SH-SY5Y (cell line): ENCODE data around the gene SDK1.
A peak's percentile ranks its signal among the peaks of the same experiment; 100 is the strongest.

Source experiments
- GATA2 ChIP-seq: IDR thresholded peaks from 2 replicates; pipeline ENCODE4 v1.6.1; 2011; ENCODE audit warnings: mild to moderate bottlenecking, low read depth, low read length
- GATA3 ChIP-seq: IDR thresholded peaks from 2 replicates; pipeline ENCODE4 v1.6.1; 2011; ENCODE audit warnings: low read depth, mild to moderate bottlenecking, low read length, moderate library complexity

The SDK1 gene

DNA sequence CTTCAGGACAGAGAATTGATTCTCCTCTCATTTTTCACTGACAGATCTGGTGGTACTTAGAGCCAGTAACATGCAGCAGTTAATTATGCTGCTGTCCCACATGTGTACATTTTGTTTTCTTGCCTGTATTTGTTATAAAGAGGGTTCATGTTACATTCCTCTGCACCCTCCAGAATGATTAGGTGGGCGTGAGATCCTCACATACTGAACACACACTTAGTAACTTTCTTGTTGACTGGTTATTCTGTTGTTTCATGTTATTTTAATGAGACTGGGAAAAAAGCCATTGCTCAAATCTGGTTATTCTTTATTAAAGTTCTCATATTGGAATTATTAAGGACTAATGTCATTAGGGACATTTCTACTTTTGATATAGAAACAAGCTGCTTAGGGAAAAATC lies 409.1 kb downstream of the SDK1 start:
- TF ChIP-seq GATA3: no peak
- TF ChIP-seq GATA2: no peak

- TF ChIP-seq GATA3 (no peak), GATA2 (no peak)
These were observed 409.5 kb downstream of the SDK1 start for GRCh38 chr7:3710531-3710930.

GRCh38 chr7:3712841-3713240 lies 411.8 kb downstream of the SDK1 start:
- TF ChIP-seq GATA3: no peak
- TF ChIP-seq GATA2: no peak

- TF ChIP-seq GATA3 (no peak), GATA2 (no peak)
These were observed 420.4 kb downstream of the SDK1 start for GRCh38 chr7:3721422-3721821.

GRCh38 chr7:3722396-3722922 lies 421.4 kb downstream of the SDK1 start:
- TF ChIP-seq GATA3 (no peak), GATA2 (no peak)

DNA sequence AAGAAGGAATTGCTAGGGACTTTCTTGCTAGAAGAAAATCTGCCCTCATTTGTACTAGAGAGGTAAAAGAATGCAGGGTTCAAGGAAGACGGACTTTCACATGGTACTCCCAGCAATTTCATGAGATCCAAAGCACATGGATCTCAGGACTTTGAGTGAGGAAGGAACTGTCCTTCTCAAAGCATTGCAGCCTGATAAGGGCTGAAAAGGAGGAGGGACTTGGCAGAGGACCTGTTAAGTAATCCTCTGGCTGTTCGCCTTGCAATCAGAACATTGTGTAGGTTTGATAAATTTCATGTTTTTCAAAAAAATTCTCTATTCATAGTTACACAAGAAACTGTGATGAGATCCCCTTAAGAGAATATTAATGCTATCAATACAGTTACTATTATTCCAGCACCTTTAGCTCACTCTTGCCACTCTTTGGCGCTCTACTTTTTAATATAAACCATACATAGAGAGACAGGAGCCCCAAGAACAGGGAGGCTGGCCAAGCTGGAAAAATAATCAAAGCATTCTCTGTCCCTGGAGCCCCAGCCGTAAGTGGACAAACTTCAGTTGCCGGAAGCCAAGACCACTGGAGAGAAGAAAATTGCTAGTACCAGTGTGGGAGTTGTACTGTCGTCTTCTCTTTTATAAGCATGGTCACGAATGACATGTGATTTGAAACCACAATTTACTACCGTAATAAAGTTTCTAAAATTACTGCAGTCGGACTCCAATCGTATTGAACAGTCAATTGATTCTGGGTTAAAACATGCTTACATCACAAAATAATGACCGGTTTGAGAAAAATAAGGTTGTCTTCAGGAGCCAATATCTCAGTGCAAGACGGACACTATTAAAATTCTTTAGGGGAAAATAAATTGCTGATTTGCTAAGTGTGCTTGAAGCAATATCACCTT lies 424.4 kb downstream of the SDK1 start:
- TF ChIP-seq GATA2: no peak
- no peak for TF ChIP-seq GATA3

DNA sequence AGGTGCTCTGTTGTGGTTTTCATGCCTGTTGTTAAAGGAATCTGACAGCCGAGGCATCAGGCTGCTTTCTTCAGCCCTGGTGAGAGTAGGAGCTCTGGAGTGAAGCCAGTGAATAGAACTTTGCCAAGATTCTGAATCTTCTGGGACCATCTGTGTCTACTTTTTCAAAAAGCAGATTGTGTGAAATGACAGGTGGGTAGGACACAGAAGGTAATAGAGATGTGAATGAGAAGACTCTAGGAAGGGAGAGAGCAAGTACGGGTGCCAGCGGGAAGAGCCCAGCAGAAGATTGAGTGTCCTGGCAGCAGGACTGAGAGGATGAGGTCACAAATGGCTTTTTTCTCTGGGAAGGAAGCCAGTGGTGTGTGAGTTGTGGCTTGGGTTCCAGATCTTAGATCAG lies 429.2 kb downstream of the SDK1 start:
- TF ChIP-seq GATA3 (no peak), GATA2 (no peak)

DNA sequence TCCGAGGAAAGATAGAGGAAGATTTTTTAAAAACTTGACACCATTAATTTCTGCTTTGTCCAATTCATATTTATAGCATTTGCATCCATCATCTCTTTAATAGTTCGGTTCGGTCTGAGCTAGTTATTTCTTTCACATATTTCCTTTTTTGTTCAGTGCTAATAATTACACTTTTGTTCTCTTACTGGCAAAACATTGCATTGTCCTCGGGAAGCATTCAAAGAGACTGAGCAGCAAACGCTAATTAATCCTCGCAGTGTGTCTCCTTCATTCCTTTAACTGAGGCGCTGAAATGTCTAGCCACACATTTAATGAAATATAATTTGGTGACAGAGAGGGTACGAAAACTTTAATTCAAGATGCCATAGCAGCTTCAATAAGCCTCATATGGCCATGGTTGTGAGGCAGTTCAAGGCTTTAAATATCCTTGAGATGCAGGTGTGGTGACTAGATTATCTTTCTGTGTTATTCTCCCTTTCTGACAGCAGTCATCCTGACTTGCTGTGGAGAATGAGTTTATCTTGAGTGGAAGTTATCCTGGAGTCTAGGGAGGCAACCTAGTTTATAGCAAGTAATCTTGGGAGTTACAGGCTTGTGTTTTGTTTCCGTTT lies 431.4 kb downstream of the SDK1 start:
- TF ChIP-seq GATA2: no peak
- TF ChIP-seq GATA3: no peak

- TF ChIP-seq GATA2 (no peak), GATA3 (no peak)
These were observed 432.6 kb downstream of the SDK1 start for GRCh38 chr7:3733541-3734140.

DNA sequence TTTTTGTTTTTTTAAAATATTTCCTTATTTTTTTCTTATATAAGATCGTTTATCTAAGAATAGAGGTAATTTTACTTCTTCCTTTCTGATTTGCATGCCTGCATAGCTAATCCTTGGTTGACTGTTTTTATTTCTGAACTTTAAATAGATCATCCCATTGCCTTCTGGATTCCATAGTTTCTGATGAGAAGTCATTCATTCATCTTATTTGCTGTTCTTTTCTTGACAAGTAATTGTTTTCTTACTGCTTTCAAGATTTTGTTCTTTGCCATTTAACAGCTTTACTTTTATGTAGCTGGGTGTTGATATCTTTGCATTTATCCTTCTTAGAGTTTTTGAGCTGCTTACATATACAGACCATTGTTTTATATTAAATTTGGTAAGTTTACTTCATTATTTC lies 437.9 kb downstream of the SDK1 start:
- TF ChIP-seq GATA2 (no peak), GATA3 (no peak)

- no peak for TF ChIP-seq GATA2
- no peak for TF ChIP-seq GATA3
These were observed 438.9 kb downstream of the SDK1 start for GRCh38 chr7:3739983-3740382.

DNA sequence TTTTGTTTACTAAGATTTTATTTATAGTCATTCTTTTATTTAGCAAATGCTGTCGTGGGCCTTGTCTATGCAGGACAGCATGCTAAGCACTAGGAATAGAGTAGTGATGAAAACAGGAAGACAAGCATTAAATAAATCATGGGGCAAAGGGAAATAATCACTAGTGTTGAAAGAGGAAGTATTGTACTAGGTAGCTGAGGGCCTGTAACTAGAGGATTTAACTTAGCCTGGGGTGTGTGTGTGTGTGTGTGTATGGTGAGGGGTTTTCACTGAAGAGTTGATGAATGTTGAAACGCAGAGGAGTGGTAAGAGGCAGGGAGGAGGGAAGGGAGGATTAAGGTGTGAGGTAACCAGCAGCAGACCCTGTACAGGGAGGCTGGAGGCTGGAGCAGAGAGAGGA lies 446.4 kb downstream of the SDK1 start:
- TF ChIP-seq GATA3 (no peak), GATA2 (no peak)

- TF ChIP-seq GATA3 (no peak), GATA2 (no peak)
These were observed 447.3 kb downstream of the SDK1 start for GRCh38 chr7:3748389-3748788.

- TF ChIP-seq GATA3: peak; percentile 54; the same call in 1 of the 2 replicates
- TF ChIP-seq GATA2: peak; percentile 77
These were observed 452.8 kb downstream of the SDK1 start for GRCh38 chr7:3753868-3754267.

GRCh38 chr7:3754493-3755341 lies 453.7 kb downstream of the SDK1 start:
- TF ChIP-seq GATA2: no peak
- no peak for TF ChIP-seq GATA3
